Esophagus squamous epithelium (tissue), 5 donors: ENCODE measurements around the gene FGF11. TPM values are rescaled to one million over a fixed set of nuclear protein-coding genes. Genes with fewer than 3 reads are reported as not detected.

Experiments
- DNase-seq: peaks from one replicate; lab custom pipeline; 2025; lab: John Stamatoyannopoulos, UW
- H3K27ac ChIP-seq, 4 donors: fragments of 200-600 bp; sonication (generic); one replicate each; pipeline ENCODE4 v1.5.1; 2016 to 2019; ENCODE audit warnings: mild to moderate bottlenecking in 1 of 4
- H3K27me3 ChIP-seq, 4 donors: fragments of 200-600 bp; sonication (generic); 1 replicate in 3 of 4; 2 replicates in 1 of 4; pipeline versions ENCODE4 v1.5.1 to v1.6.0; 2017 to 2021; ENCODE audit warnings: antibody characterized with exemption in 1 of 4
- H3K36me3 ChIP-seq, 3 donors: fragments of 200-600 bp; sonication (generic); one replicate each; pipeline ENCODE4 v1.5.1; 2016 to 2019
- H3K4me1 ChIP-seq, 3 donors: fragments of 200-600 bp; sonication (generic); one replicate each; pipeline ENCODE4 v1.5.1; 2017 to 2019
- H3K4me3 ChIP-seq, 4 donors: fragments of 200-600 bp; sonication (generic); 1 replicate in 3 of 4; 2 replicates in 1 of 4; pipeline ENCODE4 v1.5.1; 2016 to 2019; ENCODE audit warnings: mild to moderate bottlenecking in 2 of 4, moderate library complexity in 1 of 4
- H3K9me3 ChIP-seq, 3 donors: fragments of 200-600 bp; sonication (generic); one replicate each; pipeline ENCODE4 v1.5.1; 2016 to 2019
- POLR2A ChIP-seq, 4 donors: fragments of 450-650 bp; IDR thresholded peaks; one replicate each; pipeline ENCODE4 v1.6.1; 2017; ENCODE audit warnings: antibody characterized with exemption in 4 of 4, mild to moderate bottlenecking in 4 of 4, moderate library complexity in 3 of 4
- WGBS, 2 donors: methylation state at CpG; one replicate each; pipeline ENCODE4 v1.1.5; 2018; 5-methylcytosine and 5-hydroxymethylcytosine counted together
- intact Hi-C: fragments of 100-400 bp; cut with DNase I; formaldehyde crosslinking; loops from one replicate; pipeline ENCODE4 v1.15.0; 2022
- total RNA-seq, 4 donors: library from RNA; depleted of rRNA; stranded (reverse); fragments of >200 nt; gene quantifications; one replicate each; pipeline ENCODE4 v1.1.0, GENCODE V29; 2016
- TF ChIP-seq, protein P1 (sequence below), 6 experiments: fragments of 450-650 bp in 4 of 6; fragments of 200-600 bp in 2 of 6; sonication (generic) in 2 of 6; IDR thresholded peaks; one replicate each; pipeline ENCODE4 v1.5.1; 2016 to 2019; ENCODE audit warnings: antibody characterized with exemption in 6 of 6, mild to moderate bottlenecking in 4 of 6, moderate library complexity in 4 of 6
- donor health status: DM: yes; HTN: yes; CAD: no.

Gene FGF11
- total RNA-seq, 4 donors from 2014 or later = 2.7 to 18.1 (median 6.1) TPM

DNA sequence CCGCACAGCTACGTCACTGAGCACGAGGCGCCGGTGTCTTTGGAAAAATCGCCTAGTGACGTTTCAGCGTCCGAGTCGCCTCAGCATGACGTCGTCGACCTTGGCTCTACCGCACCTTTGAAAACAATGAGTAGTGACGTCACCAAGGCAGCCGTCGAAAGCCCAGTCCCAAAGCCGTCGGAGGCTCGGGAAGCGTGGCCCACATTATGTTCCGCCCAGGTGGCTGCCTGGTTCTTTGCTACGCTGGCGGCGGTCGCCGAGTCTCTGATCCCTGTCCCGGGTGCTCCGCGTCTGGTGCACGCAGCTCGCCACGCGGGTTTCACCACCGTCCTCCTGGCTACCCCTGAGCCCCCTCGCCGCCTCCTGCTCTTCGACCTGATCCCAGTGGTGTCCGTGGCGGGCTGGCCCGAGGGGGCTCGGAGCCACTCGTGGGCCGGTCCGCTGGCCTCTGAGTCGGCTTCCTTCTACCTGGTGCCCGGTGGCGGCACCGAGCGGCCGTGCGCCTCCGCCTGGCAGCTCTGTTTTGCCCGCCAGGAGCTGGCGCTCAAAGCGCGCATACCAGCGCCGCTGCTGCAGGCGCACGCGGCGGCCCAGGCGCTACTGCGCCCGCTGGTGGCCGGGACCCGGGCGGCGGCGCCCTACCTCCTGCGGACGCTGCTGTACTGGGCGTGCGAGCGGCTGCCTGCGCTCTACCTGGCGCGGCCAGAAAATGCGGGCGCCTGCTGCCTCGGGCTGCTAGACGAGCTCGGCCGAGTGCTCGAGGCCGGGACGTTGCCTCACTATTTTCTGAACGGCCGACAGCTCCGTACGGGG lies 2.5 kb upstream of the FGF11 start:
- intact Hi-C loops = loop anchor here (5.0 kb wide), 1 partner anchor 79 kb away; the partner anchor contains the start of gene TMEM95
- TF ChIP-seq, protein P1, sequence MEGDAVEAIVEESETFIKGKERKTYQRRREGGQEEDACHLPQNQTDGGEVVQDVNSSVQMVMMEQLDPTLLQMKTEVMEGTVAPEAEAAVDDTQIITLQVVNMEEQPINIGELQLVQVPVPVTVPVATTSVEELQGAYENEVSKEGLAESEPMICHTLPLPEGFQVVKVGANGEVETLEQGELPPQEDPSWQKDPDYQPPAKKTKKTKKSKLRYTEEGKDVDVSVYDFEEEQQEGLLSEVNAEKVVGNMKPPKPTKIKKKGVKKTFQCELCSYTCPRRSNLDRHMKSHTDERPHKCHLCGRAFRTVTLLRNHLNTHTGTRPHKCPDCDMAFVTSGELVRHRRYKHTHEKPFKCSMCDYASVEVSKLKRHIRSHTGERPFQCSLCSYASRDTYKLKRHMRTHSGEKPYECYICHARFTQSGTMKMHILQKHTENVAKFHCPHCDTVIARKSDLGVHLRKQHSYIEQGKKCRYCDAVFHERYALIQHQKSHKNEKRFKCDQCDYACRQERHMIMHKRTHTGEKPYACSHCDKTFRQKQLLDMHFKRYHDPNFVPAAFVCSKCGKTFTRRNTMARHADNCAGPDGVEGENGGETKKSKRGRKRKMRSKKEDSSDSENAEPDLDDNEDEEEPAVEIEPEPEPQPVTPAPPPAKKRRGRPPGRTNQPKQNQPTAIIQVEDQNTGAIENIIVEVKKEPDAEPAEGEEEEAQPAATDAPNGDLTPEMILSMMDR (IDR thresholded peaks at IDR 0.05) = peak; percentile 72 to 97 (median 92)
- TF ChIP-seq POLR2A (IDR thresholded peaks at IDR 0.05) = peak in 1 of 4 donors; percentile 33
- Histone ChIP-seq H3K4me3 (peak overlapping the region; percentile 38 to 80 (median 60)), H3K36me3 (no peaks in the 10 kb centered on the region), H3K4me1 (peaks cover 53 to 68% (median 54%) of the 10 kb centered on the region in 3 donors), H3K27ac (peak overlapping the region; percentile 92 to 94 (median 94)), H3K27me3 (peaks cover 0 to 60% (median 5%) of the 10 kb centered on the region in 4 donors), H3K9me3 (no peaks in the 10 kb centered on the region)
- no peak for DNase-seq
- 25% methylated on average over 4 of the region's 92 CpGs; no CpG with 5 or more reads in 1 of the 2 donors for WGBS, 2 donors

DNA sequence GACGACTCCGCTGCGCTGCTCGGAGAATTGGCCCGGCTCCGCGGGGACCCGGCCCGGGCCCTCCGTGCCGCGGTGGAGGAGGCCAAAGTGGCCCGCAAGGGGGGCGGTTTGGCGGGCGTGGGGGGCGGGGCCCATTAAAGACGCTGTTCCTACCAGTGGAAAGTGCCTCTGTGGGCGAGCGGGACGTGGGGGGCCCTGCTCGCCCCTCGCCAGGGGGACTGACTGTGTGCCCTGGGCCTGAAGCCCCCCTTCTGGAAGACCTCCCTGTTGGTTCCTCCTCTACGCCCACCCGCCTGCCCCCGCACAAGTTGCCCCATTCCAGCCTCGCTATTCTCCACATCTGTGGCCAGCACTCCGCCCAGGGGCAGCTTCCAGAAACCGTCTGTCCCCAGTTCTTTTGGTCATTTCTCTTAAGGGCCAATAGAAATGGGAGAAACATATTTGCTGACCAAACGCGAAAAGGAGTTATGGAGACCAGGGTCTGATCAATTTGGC lies 1.9 kb upstream of the FGF11 start:
- intact Hi-C loops = loop anchor here (5.0 kb wide), 1 partner anchor 80 kb away; the partner anchor contains the start of gene TMEM95
- Histone ChIP-seq H3K27ac (peak overlapping the region; percentile 92 to 94 (median 94)), H3K4me1 (peaks cover 53 to 68% (median 54%) of the 10 kb centered on the region in 3 donors), H3K9me3 (no peaks in the 10 kb centered on the region), H3K36me3 (no peaks in the 10 kb centered on the region), H3K4me3 (peak overlapping the region; percentile 38 to 80 (median 60)), H3K27me3 (peaks cover 0 to 60% (median 5%) of the 10 kb centered on the region in 4 donors)
- WGBS, 2 donors = 38 to 43% methylated on average over 5 to 7 of the region's 31 CpGs
- no peak for DNase-seq
- no peak for TF ChIP-seq POLR2A (IDR thresholded peaks at IDR 0.05)
- TF ChIP-seq, protein P1 (IDR thresholded peaks at IDR 0.05) = no peak

DNA sequence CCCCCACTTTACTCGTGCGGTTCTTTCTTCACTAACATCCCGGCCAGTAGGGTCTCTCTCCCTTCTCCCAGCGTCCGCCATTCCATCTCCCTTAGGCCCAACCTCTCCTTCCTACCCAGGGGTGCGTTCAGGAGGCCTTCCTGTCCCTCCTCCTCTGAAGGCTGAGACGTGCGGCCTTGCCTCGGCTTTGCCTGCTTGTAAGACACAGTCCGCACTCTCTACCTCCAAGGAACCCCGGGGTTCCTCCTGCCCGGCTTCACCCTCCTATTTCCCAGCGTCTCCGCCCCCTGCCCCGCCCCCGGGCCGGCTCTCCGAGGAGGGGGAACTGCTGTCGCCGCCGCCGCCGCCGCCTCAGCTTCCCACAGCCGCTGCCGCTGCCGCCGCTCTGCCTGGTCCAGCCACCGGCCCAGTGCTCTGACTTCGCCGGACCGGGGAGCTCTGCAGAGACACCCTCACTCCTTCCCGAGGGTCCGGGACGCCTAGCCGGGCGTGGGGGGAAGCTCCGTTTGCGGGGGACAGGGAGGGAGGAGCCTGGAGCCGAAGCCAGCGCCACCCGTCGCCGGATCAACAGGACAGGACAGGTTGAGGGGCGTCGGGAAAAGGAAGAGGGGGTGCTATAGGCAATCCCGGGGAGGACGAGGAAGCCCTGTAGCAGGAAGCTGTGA lies 1.2 kb upstream of the FGF11 start:
- Histone ChIP-seq H3K4me1 (peaks cover 53 to 68% (median 54%) of the 10 kb centered on the region in 3 donors), H3K9me3 (no peaks in the 10 kb centered on the region), H3K4me3 (peak overlapping the region; percentile 38 to 80 (median 60)), H3K27ac (peak overlapping the region; percentile 92 to 94 (median 94)), H3K27me3 (peaks cover 0 to 60% (median 5%) of the 10 kb centered on the region in 4 donors), H3K36me3 (no peaks in the 10 kb centered on the region)
- intact Hi-C loops = loop anchor here (5.0 kb wide), 1 partner anchor 81 kb away; the partner anchor contains the start of gene TMEM95
- peak in 1 of 4 donors; percentile 45 for TF ChIP-seq POLR2A (IDR thresholded peaks at IDR 0.05)
- TF ChIP-seq, protein P1 (IDR thresholded peaks at IDR 0.05) = no peak
- 22 to 25% methylated on average over 13 to 14 of the region's 48 CpGs for whole genome bisulfite sequencing, 2 donors
- no peak for DNase-seq

DNA sequence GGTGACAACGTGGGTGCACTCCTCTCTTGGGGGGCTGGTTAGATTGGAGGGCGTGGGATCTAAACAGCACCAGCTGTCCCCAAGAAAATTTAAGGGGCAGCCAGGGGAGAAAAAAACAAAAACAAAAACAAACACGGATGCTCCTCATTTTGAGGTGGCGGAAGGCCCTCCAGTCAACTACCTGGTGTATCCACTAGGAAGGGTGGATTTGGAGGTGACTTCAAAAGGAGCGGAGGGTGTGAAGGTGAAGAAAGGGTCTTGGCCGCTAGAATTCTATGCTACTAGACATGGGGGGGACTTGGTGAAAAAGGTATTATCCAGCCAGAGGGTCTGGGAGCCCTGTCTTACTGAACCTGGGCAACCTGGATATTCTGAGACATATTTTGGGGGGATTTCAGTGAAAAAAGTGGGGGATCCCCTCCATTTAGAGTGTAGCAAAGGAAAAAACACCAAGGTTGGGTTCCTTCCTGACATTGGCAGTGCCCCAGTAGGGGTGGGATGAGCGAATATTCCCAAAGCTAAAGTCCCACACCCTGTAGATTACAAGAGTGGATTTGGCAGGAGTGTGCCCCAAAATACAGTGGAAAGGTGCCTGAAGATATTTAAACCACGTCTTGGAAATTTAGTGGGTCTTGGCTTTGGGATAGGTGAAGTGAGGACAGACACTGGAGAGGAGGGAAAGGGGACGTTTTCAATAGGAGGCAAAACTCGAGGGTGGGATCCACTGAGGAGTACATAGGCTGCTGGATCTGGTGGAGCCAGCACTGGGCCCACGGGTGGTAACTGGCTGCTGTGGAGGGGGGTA lies 454 bp upstream of the FGF11 start:
- intact Hi-C loops = loop anchor here (5.0 kb wide), 1 partner anchor 82 kb away; the partner anchor contains the start of gene TMEM95
- H3K4me1 ChIP-seq = peaks cover 53 to 75% (median 58%) of the 10 kb centered on the region in 3 donors
- 38% methylated on average over 11 of the region's 11 CpGs for WGBS, 2 donors
- no peak for DNase-seq
- H3K36me3 ChIP-seq = no peaks in the 10 kb centered on the region
- no peaks in the 10 kb centered on the region for H3K9me3 ChIP-seq
- H3K27me3 ChIP-seq = peaks cover 0 to 60% (median 5%) of the 10 kb centered on the region in 4 donors
- TF ChIP-seq, protein P1 (IDR thresholded peaks at IDR 0.05) = no peak
- no peak for TF ChIP-seq POLR2A (IDR thresholded peaks at IDR 0.05)
- peak overlapping the region; percentile 38 to 80 (median 60) for H3K4me3 ChIP-seq
- H3K27ac ChIP-seq = peak overlapping the region; percentile 92 to 94 (median 94)
